NCI-H524 (cell line): Measurements from ENCODE around the gene TSPY9.
"Not testable (repeated sequence)": the region's sequence is repeated elsewhere in the genome, so short reads cannot be mapped to it uniquely, and the experiment has no call there.

Experiments used
- DNase-seq, 2 experiments: peaks; one replicate each; lab custom pipeline; 2025; lab: John Stamatoyannopoulos, UW

TSPY9 gene, protein sequence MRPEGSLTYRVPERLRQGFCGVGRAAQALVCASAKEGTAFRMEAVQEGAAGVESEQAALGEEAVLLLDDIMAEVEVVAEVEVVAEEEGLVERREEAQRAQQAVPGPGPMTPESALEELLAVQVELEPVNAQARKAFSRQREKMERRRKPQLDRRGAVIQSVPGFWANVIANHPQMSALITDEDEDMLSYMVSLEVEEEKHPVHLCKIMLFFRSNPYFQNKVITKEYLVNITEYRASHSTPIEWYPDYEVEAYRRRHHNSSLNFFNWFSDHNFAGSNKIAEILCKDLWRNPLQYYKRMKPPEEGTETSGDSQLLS

DNA sequence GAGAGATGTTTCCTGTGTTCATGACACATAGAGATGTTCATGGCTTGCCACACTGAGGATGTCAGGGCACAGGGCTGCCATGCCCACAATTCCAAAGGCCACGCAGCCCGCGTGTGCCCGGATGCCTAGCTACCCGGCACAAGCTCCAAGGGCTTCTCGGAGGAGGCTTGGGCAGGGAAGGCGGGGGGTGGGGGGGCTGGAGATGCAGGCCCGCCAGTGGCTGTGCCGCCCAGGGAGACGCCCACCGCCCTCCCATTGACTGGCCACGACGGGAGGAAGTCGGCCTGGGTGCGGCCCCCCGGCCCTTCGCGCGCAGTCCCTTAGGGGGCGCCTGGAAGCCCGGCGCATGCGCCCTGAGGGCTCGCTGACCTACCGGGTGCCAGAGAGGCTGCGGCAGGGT, at the start of gene TSPY9:
Gene TSPY9, plus strand, starts transcription at position 301 of the 400 bp plus-strand sequence. Its CDS starts 46 bp downstream, at position 347.
- not testable (repeated sequence) for DNase-seq

DNA sequence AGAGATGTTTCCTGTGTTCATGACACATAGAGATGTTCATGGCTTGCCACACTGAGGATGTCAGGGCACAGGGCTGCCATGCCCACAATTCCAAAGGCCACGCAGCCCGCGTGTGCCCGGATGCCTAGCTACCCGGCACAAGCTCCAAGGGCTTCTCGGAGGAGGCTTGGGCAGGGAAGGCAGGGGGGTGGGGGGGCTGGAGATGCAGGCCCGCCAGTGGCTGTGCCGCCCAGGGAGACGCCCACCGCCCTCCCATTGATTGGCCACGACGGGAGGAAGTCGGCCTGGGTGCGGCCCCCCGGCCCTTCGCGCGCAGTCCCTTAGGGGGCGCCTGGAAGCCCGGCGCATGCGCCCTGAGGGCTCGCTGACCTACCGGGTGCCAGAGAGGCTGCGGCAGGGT, 20.4 kb upstream of the TSPY9 start, which contains the start of gene TSPY1:
Gene TSPY1, plus strand, starts transcription at position 301 of the 400 bp plus-strand sequence. Its CDS starts 46 bp downstream, at position 347.
- DNase-seq = not testable (repeated sequence)

DNA sequence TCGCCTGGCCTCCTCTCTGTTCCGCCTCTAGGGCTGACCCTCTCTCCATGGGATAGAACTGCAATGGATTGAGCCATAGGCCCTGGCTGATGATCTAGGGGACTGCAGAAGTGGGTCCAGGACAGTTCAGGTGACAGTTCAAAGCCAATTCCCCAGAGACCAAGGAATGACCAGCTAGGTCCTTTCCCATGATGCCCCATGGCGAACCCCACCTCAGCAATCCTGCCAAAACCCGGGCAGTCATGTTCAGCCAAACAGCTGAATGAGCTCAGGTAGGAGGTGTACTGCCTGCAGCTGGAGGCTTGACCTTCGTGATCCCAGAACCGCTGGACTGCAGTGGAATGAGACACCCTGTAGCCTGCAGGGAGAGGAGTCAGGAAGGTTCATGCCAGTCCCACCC, 17.3 kb downstream of the TSPY9 start:
- not testable (repeated sequence) for DNase-seq

DNA sequence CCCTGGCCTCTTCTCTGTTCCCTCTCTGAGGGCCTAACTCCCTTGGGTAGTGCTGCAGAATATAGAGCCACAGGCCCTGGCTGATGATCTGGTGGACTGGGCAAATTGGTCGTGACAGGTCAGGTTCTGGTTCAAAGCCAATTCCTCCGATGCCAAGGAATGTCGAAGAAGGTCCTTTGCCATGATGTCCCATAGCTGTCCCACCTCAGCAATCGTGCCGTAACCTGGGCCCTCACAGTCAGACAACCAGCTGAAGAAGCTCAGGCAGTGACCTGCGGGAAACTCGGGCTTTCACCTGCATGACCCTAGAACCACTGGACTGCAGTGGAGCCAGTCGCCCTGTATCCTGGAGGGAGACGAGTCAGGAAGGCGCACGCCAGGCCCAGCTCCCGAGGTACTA, 29.2 kb downstream of the TSPY9 start:
- not testable (repeated sequence) for DNase-seq

DNA sequence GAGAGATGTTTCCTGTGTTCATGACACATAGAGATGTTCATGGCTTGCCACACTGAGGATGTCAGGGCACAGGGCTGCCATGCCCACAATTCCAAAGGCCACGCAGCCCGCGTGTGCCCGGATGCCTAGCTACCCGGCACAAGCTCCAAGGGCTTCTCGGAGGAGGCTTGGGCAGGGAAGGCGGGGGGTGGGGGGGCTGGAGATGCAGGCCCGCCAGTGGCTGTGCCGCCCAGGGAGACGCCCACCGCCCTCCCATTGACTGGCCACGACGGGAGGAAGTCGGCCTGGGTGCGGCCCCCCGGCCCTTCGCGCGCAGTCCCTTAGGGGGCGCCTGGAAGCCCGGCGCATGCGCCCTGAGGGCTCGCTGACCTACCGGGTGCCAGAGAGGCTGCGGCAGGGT, 40.5 kb downstream of the TSPY9 start, which contains the start of gene TSPY10:
Gene TSPY10, plus strand, starts transcription at position 301 of the 400 bp plus-strand sequence. Its CDS starts 46 bp downstream, at position 347.
- DNase-seq = not testable (repeated sequence)
